T47D (cell line): Measurements from ENCODE around the gene NCL.

ENCODE experiments used
- DNase-seq, 2 experiments: peaks; one replicate each; pipeline versions ENCODE4 v3.0.0 to v3.0.0-alpha.2; 2011 to 2012; ENCODE audit warnings: low read depth in 1 of 2, low spot score in 1 of 2
- JUND ChIP-seq: IDR thresholded peaks from 2 replicates; pipeline ENCODE4 v1.6.1; 2012; ENCODE audit warnings: low read depth
- in situ Hi-C: cut with HindIII; loops from 2 replicates; pipeline ENCODE4 v1.10.0; 2016; ENCODE audit warnings: low sequenced_read_pairs, low pct_unique_long_range_greater_than_20kb

NCL gene

GRCh38 chr2:231463698-231464575 lies at the start of gene NCL:
NCL (minus strand) TSS chr2:231464484; CDS start chr2:231464353, 131 bp downstream.
- in situ Hi-C loops, result no loop called here
- peak; percentile 96 to 97 for DNase-seq
- no peak for TF ChIP-seq JUND

DNA sequence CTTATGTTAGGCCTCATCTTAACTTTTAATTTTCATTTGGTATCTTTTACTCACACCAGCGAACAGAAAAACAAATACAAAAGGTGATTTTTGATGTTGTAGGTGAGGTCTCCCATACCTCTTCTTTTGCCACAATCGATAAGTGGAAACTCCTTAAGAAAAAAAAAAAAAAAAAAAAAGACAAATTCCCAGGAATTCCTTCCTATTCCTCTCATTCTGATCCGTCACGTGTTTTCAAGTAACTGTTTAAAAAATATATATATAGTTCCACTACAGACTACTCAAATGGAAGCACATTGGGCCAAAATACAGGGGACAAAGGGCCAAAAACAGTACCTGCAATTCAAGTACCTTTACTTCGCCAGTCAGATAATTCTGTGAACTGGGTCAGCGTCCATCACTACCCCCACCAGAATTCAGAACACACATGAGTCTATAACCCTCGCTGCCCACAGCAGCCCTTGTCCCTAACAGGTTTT lies 49.5 kb upstream of the NCL start:
- in situ Hi-C loops, result no loop called here
- no peak for TF ChIP-seq JUND
- DNase-seq, result no peak

DNA sequence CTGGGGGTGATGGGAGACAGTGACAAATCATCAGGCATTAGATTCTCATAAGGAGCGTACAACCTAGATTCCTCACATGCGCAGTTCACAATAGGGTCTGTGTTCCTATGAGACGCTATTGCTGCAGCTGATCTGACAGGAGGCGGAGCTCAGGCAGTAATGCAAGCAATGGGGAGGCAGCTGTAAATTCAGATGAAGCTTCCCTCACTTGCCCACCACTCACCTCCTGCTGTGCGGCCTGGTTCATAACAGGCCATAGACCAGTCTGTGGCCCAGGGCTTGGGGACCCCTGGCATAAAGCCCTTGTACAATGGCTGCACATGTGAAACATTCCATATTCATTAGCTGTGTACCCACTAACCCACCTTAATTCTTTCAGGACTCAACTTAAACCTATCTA lies 47.9 kb upstream of the NCL start:
- TF ChIP-seq JUND, result no peak
- in situ Hi-C loops, result no loop called here
- DNase-seq, result no peak

- in situ Hi-C loops, result no loop called here
- TF ChIP-seq JUND, result no peak
- DNase-seq, result peak in 1 of 2 experiments; percentile 31
Observed at GRCh38 chr2:231503766-231504165, 39.5 kb upstream of the NCL start.

- in situ Hi-C loops, result no loop called here
- no peak for TF ChIP-seq JUND
- no peak for DNase-seq
Observed at GRCh38 chr2:231502596-231502995, 38.3 kb upstream of the NCL start.

DNA sequence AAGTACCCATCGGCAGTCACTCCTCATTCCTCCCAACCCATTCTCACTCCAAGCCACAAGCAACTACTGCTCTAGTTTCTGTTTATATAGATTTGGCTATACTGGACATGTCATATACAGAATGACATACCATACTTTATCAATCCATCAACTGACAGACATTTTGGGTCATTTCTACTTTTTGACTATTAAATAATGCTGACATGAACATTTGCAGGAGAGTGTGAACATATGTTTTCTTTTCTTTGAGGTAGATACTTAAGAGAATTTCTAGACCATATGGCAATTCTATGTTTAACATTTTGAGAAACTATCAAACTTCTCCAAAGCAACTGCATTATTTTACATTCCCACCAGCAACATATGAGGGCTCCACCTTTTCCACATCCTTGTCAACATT lies 33.4 kb upstream of the NCL start:
- DNase-seq, result no peak
- in situ Hi-C loops, result no loop called here
- no peak for TF ChIP-seq JUND

DNA sequence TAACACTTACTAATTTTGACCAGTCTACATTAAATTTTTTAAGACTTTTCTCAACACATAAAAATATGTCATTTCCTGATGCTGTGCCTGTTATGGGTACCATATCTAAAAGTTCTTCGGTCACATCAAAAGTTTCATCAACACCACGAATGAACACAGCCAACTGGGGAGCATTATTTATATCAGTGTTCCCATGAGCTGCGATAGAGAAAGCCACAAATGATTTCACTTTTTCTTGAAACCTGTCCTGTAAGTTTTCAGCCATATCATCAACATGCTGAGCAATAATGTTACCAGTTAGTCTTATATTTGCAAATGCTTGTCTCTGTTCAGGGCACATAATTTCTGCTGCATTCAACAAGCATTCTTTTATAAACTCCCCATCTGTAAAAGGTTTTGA lies 30.4 kb upstream of the NCL start:
- TF ChIP-seq JUND, result no peak
- DNase-seq, result no peak
- in situ Hi-C loops, result no loop called here

- no peak for DNase-seq
- TF ChIP-seq JUND, result no peak
- in situ Hi-C loops, result no loop called here
Observed at GRCh38 chr2:231490801-231491200, 26.5 kb upstream of the NCL start.

DNA sequence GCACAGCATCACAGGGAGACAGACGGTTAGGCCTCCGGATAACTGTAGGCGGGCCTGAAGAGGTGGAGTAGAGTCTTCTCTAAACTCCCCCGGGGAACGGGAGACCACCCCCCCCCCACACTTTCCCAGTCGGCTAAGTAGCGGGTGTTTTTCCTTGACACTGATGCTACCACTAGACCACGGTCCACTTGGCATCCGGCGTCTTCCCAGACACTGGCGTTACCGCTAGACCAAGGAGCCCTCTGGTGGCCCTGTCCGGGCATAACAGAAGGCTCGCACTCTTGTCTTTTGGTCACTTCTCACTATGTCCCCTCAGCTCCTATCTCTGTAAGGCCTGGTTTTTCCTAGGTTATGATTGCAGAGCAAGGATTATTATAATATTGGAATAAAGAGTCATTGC lies 25.7 kb upstream of the NCL start:
- peak in 1 of 2 experiments; percentile 39 for DNase-seq
- in situ Hi-C loops, result no loop called here

GRCh38 chr2:231488331-231488730 lies 24.0 kb upstream of the NCL start:
- TF ChIP-seq JUND, result no peak
- DNase-seq, result no peak
- in situ Hi-C loops, result no loop called here

More for the DNA sequence above, 25.7 kb upstream of the NCL start:
- TF ChIP-seq JUND, result no peak

DNA sequence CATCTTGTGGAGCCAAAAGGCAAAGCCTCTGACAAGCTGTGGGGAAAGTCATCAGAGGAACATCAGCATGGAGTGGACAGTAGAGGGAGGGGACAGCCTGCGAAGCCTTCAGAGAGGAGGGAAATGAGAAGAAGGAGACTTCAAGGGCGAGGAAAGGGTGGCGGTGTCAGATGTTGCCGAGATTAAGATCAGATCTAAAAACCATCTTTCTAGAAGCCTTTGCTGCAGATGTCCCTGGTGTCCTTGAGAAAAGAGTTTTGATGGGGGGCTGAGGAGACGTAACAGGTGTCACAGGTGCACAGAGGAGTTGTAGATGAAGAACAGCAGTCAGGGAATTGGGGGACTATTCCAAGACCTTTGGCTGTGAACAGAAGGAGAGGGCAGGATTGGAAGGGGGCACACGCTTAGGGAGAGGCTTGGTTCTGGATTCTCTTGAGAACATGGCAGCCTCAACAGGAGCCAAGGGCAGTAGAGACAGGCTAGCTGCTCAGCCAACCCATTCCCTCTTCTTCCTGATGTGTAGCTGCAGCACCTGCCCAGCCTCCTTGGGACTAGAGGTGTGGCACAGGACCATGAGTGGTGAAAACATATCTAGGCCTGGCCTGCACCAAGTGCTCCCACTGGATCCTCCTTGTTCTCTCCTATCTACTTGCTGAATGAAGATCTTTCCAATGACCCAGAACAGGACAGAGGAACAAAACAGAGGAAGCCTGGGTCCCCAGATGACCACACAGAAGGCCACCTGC lies 22.7 kb upstream of the NCL start:
- no peak for DNase-seq
- TF ChIP-seq JUND, result no peak
- in situ Hi-C loops, result no loop called here

DNA sequence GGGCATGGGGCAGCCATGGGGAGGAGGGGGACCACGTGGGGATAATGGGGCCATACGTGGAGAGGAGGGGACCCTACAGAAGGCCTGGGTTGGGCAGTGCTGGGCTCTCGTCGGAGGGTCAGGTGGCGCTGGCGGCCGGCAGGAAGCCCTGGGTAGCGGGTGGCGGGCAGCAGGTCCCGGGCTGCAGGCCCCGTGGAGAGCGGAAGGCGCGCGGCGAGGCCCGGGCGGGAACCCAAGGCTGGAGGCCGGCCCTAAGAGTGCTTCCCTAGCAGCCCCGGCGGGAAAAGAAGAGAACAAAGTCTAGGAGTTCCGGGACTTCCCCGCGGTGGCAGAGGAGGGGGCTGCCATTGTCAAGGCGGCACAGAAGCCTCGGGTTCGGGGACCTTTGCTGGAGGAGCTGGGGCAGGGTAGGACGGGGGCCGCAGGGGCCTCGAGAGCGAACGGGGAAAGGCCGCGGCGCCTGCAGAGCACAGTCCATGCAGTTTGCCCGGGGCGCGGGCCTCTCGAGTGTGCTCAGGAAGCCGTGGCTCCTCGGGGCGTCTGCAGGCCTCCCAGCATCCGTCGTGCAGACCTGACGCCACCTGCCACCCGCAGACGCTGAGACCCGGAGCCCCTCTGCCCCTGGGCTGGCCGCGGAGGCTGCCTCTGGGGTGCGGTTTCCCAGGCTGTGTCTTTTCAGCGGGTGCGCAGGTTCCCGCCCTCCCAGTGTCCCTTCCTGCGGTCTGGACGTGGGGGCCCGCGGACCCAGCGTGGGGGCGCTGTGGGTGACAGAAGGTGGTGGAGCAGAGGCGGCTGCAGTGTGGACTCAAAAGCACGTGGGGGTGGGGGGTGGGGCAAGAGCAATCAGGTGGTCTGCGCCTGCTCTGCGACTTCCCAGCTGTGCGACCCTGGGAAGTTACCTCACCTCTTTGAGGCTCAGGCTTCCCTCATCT lies 19.4 kb upstream of the NCL start:
- no peak for DNase-seq
- TF ChIP-seq JUND, result no peak
- in situ Hi-C loops, result no loop called here
